Immature natural killer cell (primary cell): Measurements from ENCODE around the gene GRID1. TPM values are rescaled to one million over a fixed set of nuclear protein-coding genes. Genes with fewer than 3 reads are reported as not detected.

Experiments used
- DNase-seq, 3 donors: peaks; one replicate each; pipeline ENCODE4 v3.0.0; 2022; ENCODE audit warnings: mixed read lengths in 1 of 3
- H3K27ac Mint-ChIP-seq, 6 donors: one replicate each; pipeline ENCODE4 v1.8.0; 2020; ENCODE audit warnings: mixed read lengths in 6 of 6, mild to moderate bottlenecking in 5 of 6, inconsistent platforms in 4 of 6, moderate library complexity in 3 of 6
- H3K27me3 Mint-ChIP-seq, 3 donors: one replicate each; pipeline ENCODE4 v1.8.0; 2020 to 2021; ENCODE audit warnings: low read depth in 3 of 3, mild to moderate bottlenecking in 3 of 3, mixed read lengths in 3 of 3, moderate library complexity in 3 of 3, inconsistent platforms in 1 of 3
- H3K36me3 Mint-ChIP-seq, 3 donors: one replicate each; pipeline ENCODE4 v1.8.0; 2020; ENCODE audit warnings: mixed read lengths in 3 of 3, inconsistent platforms in 2 of 3, mild to moderate bottlenecking in 2 of 3
- H3K4me1 Mint-ChIP-seq, 2 donors: one replicate each; pipeline ENCODE4 v1.8.0; 2020; ENCODE audit warnings: inconsistent platforms in 2 of 2, mild to moderate bottlenecking in 2 of 2, mixed read lengths in 2 of 2, moderate library complexity in 1 of 2
- H3K4me3 Mint-ChIP-seq, 5 donors: one replicate each; pipeline ENCODE4 v1.8.0; 2020; ENCODE audit warnings: mild to moderate bottlenecking in 5 of 5, mixed read lengths in 5 of 5, inconsistent platforms in 3 of 5, moderate library complexity in 3 of 5
- H3K9me3 Mint-ChIP-seq, 6 donors: one replicate each; pipeline ENCODE4 v1.8.0; 2020; ENCODE audit warnings: mild to moderate bottlenecking in 6 of 6, mixed read lengths in 6 of 6, inconsistent platforms in 4 of 6, moderate library complexity in 3 of 6
- polyA plus RNA-seq, 3 donors: library from polyadenylated mRNA; unstranded; fragments of 300-500 nt; fragmentation: Illumina TruSeq; gene quantifications; one replicate each; pipeline ENCODE4 v1.2.3, GENCODE V29; 2021

The GRID1 gene
- polyA plus RNA-seq, 3 donors from 2014 or later: not detected

- Mint-ChIP-seq H3K27ac (no peak overlapping the region), H3K27me3 (peaks cover 0 to 4% (median 0%) of the 10 kb centered on the region in 3 donors), H3K36me3 (no peaks in the 10 kb centered on the region), H3K4me3 (no peak overlapping the region), H3K9me3 (no peaks in the 10 kb centered on the region), H3K4me1 (no peaks in the 10 kb centered on the region)
- no peak for DNase-seq
These were observed 296.3 kb downstream of the GRID1 start for GRCh38 chr10:86070278-86070677.

GRCh38 chr10:86068231-86069054 lies 298.2 kb downstream of the GRID1 start:
- Mint-ChIP-seq H3K36me3 (no peaks in the 10 kb centered on the region), H3K27ac (no peak overlapping the region), H3K9me3 (no peaks in the 10 kb centered on the region), H3K27me3 (peaks cover 0 to 4% (median 0%) of the 10 kb centered on the region in 3 donors), H3K4me1 (no peaks in the 10 kb centered on the region), H3K4me3 (no peak overlapping the region)
- DNase-seq: no peak

- H3K4me1 Mint-ChIP-seq: no peaks in the 10 kb centered on the region
- no peak overlapping the region for H3K27ac Mint-ChIP-seq
- H3K36me3 Mint-ChIP-seq: no peaks in the 10 kb centered on the region
- peaks cover 0 to 4% (median 0%) of the 10 kb centered on the region in 3 donors for H3K27me3 Mint-ChIP-seq
- H3K9me3 Mint-ChIP-seq: no peaks in the 10 kb centered on the region
- H3K4me3 Mint-ChIP-seq: no peak overlapping the region
- no peak for DNase-seq
These were observed 299.1 kb downstream of the GRID1 start for GRCh38 chr10:86067436-86068050.

GRCh38 chr10:86066696-86067095 lies 299.9 kb downstream of the GRID1 start:
- Mint-ChIP-seq H3K27me3 (peaks cover 0 to 11% (median 0%) of the 10 kb centered on the region in 3 donors), H3K27ac (no peak overlapping the region), H3K36me3 (no peaks in the 10 kb centered on the region), H3K9me3 (no peaks in the 10 kb centered on the region), H3K4me3 (no peak overlapping the region), H3K4me1 (no peaks in the 10 kb centered on the region)
- DNase-seq: no peak

- no peaks in the 10 kb centered on the region for H3K9me3 Mint-ChIP-seq
- peaks cover 0 to 8% (median 0%) of the 10 kb centered on the region in 3 donors for H3K27me3 Mint-ChIP-seq
These were observed 300.8 kb downstream of the GRID1 start for GRCh38 chr10:86065711-86066251.

GRCh38 chr10:86064931-86065662 lies 301.5 kb downstream of the GRID1 start:
- peaks cover 0 to 8% (median 0%) of the 10 kb centered on the region in 3 donors for H3K27me3 Mint-ChIP-seq
- H3K4me1 Mint-ChIP-seq: no peaks in the 10 kb centered on the region
- H3K27ac Mint-ChIP-seq: no peak overlapping the region
- no peak overlapping the region for H3K4me3 Mint-ChIP-seq
- H3K36me3 Mint-ChIP-seq: no peaks in the 10 kb centered on the region
- no peak for DNase-seq
- H3K9me3 Mint-ChIP-seq: no peaks in the 10 kb centered on the region

More at GRCh38 chr10:86065711-86066251, 300.8 kb downstream of the GRID1 start:
- Mint-ChIP-seq H3K36me3 (no peaks in the 10 kb centered on the region), H3K27ac (no peak overlapping the region), H3K4me3 (no peak overlapping the region), H3K4me1 (no peaks in the 10 kb centered on the region)
- no peak for DNase-seq

GRCh38 chr10:86064219-86064618 lies 302.4 kb downstream of the GRID1 start:
- Mint-ChIP-seq H3K4me3 (no peak overlapping the region), H3K27me3 (peaks cover 0 to 8% (median 0%) of the 10 kb centered on the region in 3 donors), H3K9me3 (no peaks in the 10 kb centered on the region), H3K4me1 (no peaks in the 10 kb centered on the region), H3K36me3 (no peaks in the 10 kb centered on the region), H3K27ac (no peak overlapping the region)
- no peak for DNase-seq

GRCh38 chr10:86063341-86063740 lies 303.3 kb downstream of the GRID1 start:
- Mint-ChIP-seq H3K4me3 (no peak overlapping the region), H3K27me3 (peaks cover 0 to 8% (median 0%) of the 10 kb centered on the region in 3 donors), H3K4me1 (no peaks in the 10 kb centered on the region), H3K9me3 (no peaks in the 10 kb centered on the region), H3K27ac (no peak overlapping the region), H3K36me3 (no peaks in the 10 kb centered on the region)
- DNase-seq: no peak

GRCh38 chr10:86062647-86063145 lies 303.9 kb downstream of the GRID1 start:
- H3K4me3 Mint-ChIP-seq: no peak overlapping the region
- no peak for DNase-seq
- H3K9me3 Mint-ChIP-seq: no peaks in the 10 kb centered on the region
- no peaks in the 10 kb centered on the region for H3K36me3 Mint-ChIP-seq
- no peak overlapping the region for H3K27ac Mint-ChIP-seq
- no peaks in the 10 kb centered on the region for H3K4me1 Mint-ChIP-seq
- peaks cover 0 to 8% (median 1%) of the 10 kb centered on the region in 3 donors for H3K27me3 Mint-ChIP-seq

- H3K27me3 Mint-ChIP-seq: peaks cover 2 to 8% (median 2%) of the 10 kb centered on the region in 3 donors
- H3K36me3 Mint-ChIP-seq: no peaks in the 10 kb centered on the region
- H3K4me1 Mint-ChIP-seq: no peaks in the 10 kb centered on the region
- no peak overlapping the region for H3K4me3 Mint-ChIP-seq
- no peak for DNase-seq
- no peaks in the 10 kb centered on the region for H3K9me3 Mint-ChIP-seq
- H3K27ac Mint-ChIP-seq: no peak overlapping the region
These were observed 304.4 kb downstream of the GRID1 start for GRCh38 chr10:86062198-86062550.

- Mint-ChIP-seq H3K36me3 (no peaks in the 10 kb centered on the region), H3K27ac (no peak overlapping the region), H3K27me3 (peaks cover 2 to 8% (median 2%) of the 10 kb centered on the region in 3 donors), H3K9me3 (no peaks in the 10 kb centered on the region), H3K4me1 (no peaks in the 10 kb centered on the region), H3K4me3 (no peak overlapping the region)
- no peak for DNase-seq
These were observed 305.1 kb downstream of the GRID1 start for GRCh38 chr10:86061278-86062197.

- Mint-ChIP-seq H3K4me3 (no peak overlapping the region), H3K4me1 (no peaks in the 10 kb centered on the region), H3K9me3 (no peaks in the 10 kb centered on the region), H3K27ac (no peak overlapping the region), H3K27me3 (peaks cover 2 to 8% (median 2%) of the 10 kb centered on the region in 3 donors), H3K36me3 (no peaks in the 10 kb centered on the region)
- DNase-seq: no peak
These were observed 306.0 kb downstream of the GRID1 start for GRCh38 chr10:86060386-86061277.
